NT2/D1 (cell line): ENCODE measurements around the gene ACTG2.
"Not testable (repeated sequence)": the region's sequence is repeated elsewhere in the genome, so short reads cannot be mapped to it uniquely, and the experiment has no call there.

ENCODE experiments used
- SUZ12 ChIP-seq: IDR thresholded peaks from 2 replicates; pipeline ENCODE4 v1.6.1; 2011; ENCODE audit not compliant: insufficient read length, insufficient read depth; ENCODE audit errors: extremely low read depth
- YY1 ChIP-seq: IDR thresholded peaks from 2 replicates; pipeline ENCODE4 v1.6.1; 2011; ENCODE audit not compliant: insufficient read length, insufficient read depth
- ZNF274 ChIP-seq: IDR thresholded peaks from 2 replicates; pipeline ENCODE4 v1.6.1; 2011; ENCODE audit warnings: mild to moderate bottlenecking, low read depth, low read length

DNA sequence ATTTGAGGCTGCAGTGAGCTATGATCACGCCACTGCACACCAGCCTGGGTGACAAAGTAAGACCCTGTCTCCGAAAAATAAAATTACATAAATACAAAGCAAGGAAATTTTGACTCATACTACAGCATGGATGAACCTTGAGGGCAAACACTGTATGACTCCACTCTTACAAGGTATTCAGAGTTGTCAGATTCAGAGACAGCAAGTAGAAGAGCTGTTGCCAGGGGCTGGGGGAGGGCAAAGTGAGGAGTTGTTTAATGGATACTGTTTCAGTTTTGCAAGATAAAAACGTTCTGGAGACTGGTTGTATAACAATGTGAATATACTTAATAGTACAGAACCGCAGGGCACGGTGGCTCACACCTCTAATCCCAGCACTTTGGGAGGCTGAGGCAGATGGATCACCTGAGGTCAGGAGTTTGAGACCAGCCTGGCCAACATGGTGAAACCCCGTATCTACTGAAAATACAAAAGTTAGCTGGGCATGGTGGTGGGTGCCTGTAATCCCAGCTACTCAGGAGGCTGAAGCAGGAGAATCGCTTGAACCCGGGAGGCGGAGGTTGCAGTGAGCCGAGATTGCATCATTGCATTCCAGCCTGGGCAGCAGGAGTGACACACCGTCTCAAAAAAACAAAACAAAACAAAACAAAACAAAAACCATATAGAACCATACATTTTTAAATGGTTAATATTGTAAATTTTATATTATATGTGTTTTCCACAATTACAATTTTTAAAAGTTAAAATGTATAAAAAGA lies 5.0 kb upstream of the ACTG2 start:
- not testable (repeated sequence) for TF ChIP-seq SUZ12, YY1, ZNF274
